Mesendoderm (in vitro differentiated cells): ENCODE measurements around the gene DDT. TPM values are rescaled to one million over a fixed set of nuclear protein-coding genes. Genes with fewer than 3 reads are reported as not detected.
"Not testable (repeated sequence)": the region's sequence is repeated elsewhere in the genome, so short reads cannot be mapped to it uniquely, and the experiment has no call there.

Source experiments
- DNase-seq: peaks from one replicate; pipeline ENCODE4 v3.0.0; 2013
- H2AK5ac ChIP-seq: 2 replicates; pipeline ENCODE4 v1.6.1; 2013; ENCODE audit warnings: low read length, inconsistent platforms
- H2BK120ac ChIP-seq: 2 replicates; pipeline ENCODE4 v1.6.1; 2013; ENCODE audit warnings: low read depth, mild to moderate bottlenecking, low read length, moderate library complexity, mixed read lengths
- H2BK15ac ChIP-seq: replicated peaks from 2 replicates; pipeline ENCODE4 v1.6.1; 2013; ENCODE audit warnings: low read depth, mild to moderate bottlenecking, moderate library complexity
- H2BK5ac ChIP-seq: 2 replicates; pipeline ENCODE4 v1.6.1; 2013; ENCODE audit warnings: low read length, inconsistent platforms
- H3K18ac ChIP-seq: 2 replicates; pipeline ENCODE4 v1.6.1; 2013; ENCODE audit warnings: mild to moderate bottlenecking, low read length, mixed read lengths
- H3K23ac ChIP-seq: one replicate; pipeline ENCODE4 v1.6.1; 2013; ENCODE audit warnings: low read length
- H3K27ac ChIP-seq: 2 replicates; pipeline ENCODE4 v1.5.1; 2013; ENCODE audit warnings: low read depth, mild to moderate bottlenecking, inconsistent platforms, low read length, moderate library complexity
- H3K27me3 ChIP-seq: 2 replicates; pipeline ENCODE4 v1.6.1; 2013; ENCODE audit warnings: low read length, control low read depth, mild to moderate bottlenecking, inconsistent platforms; ENCODE audit not compliant: insufficient read depth, poor library complexity
- H3K36me3 ChIP-seq: 2 replicates; pipeline ENCODE4 v1.6.1; 2013; ENCODE audit warnings: low read length, inconsistent platforms; ENCODE audit not compliant: control insufficient read depth, insufficient read depth
- H3K4ac ChIP-seq: one replicate; pipeline ENCODE4 v1.6.1; 2013; ENCODE audit warnings: low read depth, mild to moderate bottlenecking, low read length, moderate library complexity
- H3K4me1 ChIP-seq: 2 replicates; pipeline ENCODE4 v1.6.1; 2013; ENCODE audit warnings: low read depth, low read length, inconsistent platforms; ENCODE audit not compliant: control insufficient read depth
- H3K4me2 ChIP-seq: 2 replicates; pipeline ENCODE4 v1.6.1; 2013; ENCODE audit warnings: low read length
- H3K4me3 ChIP-seq: 2 replicates; pipeline ENCODE4 v1.5.1; 2013; ENCODE audit warnings: mild to moderate bottlenecking, low read length
- H3K56ac ChIP-seq: one replicate; pipeline ENCODE4 v1.6.1; 2013; ENCODE audit warnings: low read length
- H3K79me1 ChIP-seq: 2 replicates; pipeline ENCODE4 v1.6.1; 2013; ENCODE audit warnings: low read length, inconsistent platforms
- H3K79me2 ChIP-seq: 2 replicates; pipeline ENCODE4 v1.6.1; 2013; ENCODE audit warnings: mild to moderate bottlenecking, low read length; ENCODE audit not compliant: control insufficient read depth, insufficient read depth
- H3K9ac ChIP-seq: 2 replicates; pipeline ENCODE4 v1.6.1; 2013; ENCODE audit warnings: low read length, inconsistent platforms
- H4K5ac ChIP-seq: one replicate; pipeline ENCODE4 v1.6.1; 2013; ENCODE audit warnings: low read length
- H4K8ac ChIP-seq: one replicate; pipeline ENCODE4 v1.6.1; 2013; ENCODE audit warnings: low read depth, mild to moderate bottlenecking, control low read depth, low read length, moderate library complexity
- WGBS: extraction: QIAGEN DNeasy Blood & Tissue Kit; methylation state at CpG from one replicate; pipeline ENCODE4 v1.1.7; 2013; ENCODE audit warnings: low lambda C conversion rate, missing lambda C conversion rate; ENCODE audit not compliant: insufficient coverage; ENCODE audit errors: extremely low coverage; 5-methylcytosine and 5-hydroxymethylcytosine counted together
- polyA plus RNA-seq, 2 experiments: library from polyadenylated mRNA; stranded (reverse); fragments of 200-250 nt; gene quantifications; one replicate each; pipeline ENCODE4 v1.2.3, GENCODE V29; 2013

The DDT gene
- 330 TPM for polyA plus RNA-seq (2013, experiment 1 of 2)
- polyA plus RNA-seq (2013, experiment 2 of 2) = 318 TPM

- not testable (repeated sequence) for H3K4ac ChIP-seq, H4K5ac ChIP-seq, DNase-seq, H3K56ac ChIP-seq, H3K4me2 ChIP-seq, H3K79me2 ChIP-seq, H3K9ac ChIP-seq, H3K36me3 ChIP-seq, H3K23ac ChIP-seq, H3K18ac ChIP-seq, H2BK15ac ChIP-seq, H4K8ac ChIP-seq, H3K27me3 ChIP-seq, H3K4me3 ChIP-seq, H2BK5ac ChIP-seq, H3K4me1 ChIP-seq, H3K27ac ChIP-seq, H2BK120ac ChIP-seq, H3K79me1 ChIP-seq, H2AK5ac ChIP-seq
- WGBS = no CpG with 5 or more reads among the region's 29 CpGs
These were observed at the start of gene DDT for GRCh38 chr22:23974345-23974744. TSS of gene DDT (minus strand) at chr22:23974441. CDS start at chr22:23974414, 27 bp downstream.

- no peak overlapping the region for H3K23ac ChIP-seq
- no peak overlapping the region for H2BK5ac ChIP-seq
- no peak overlapping the region for H2AK5ac ChIP-seq
- no peaks in the 10 kb centered on the region for H3K4me1 ChIP-seq
- peaks cover 7% of the 10 kb centered on the region for H3K79me1 ChIP-seq
- H3K18ac ChIP-seq = no peak overlapping the region
- no peak overlapping the region for H3K4me2 ChIP-seq
- H3K36me3 ChIP-seq = no peaks in the 10 kb centered on the region
- H3K4ac ChIP-seq = no peak overlapping the region
- no peak for DNase-seq
- H3K9ac ChIP-seq = no peak overlapping the region
- H4K8ac ChIP-seq = no peak overlapping the region
- no peak overlapping the region for H3K4me3 ChIP-seq
- H3K27ac ChIP-seq = no peak overlapping the region
- no peak overlapping the region for H3K56ac ChIP-seq
- no peaks in the 10 kb centered on the region for H3K79me2 ChIP-seq
- no peak overlapping the region for H2BK15ac ChIP-seq
- no peak overlapping the region for H2BK120ac ChIP-seq
- H3K27me3 ChIP-seq = no peaks in the 10 kb centered on the region
- H4K5ac ChIP-seq = no peak overlapping the region
These were observed 49.1 kb upstream of the DDT start for GRCh38 chr22:24023204-24023789.

GRCh38 chr22:24021304-24021703 lies 47.1 kb upstream of the DDT start:
- Histone ChIP-seq H3K4me1 (no peaks in the 10 kb centered on the region), H4K5ac (no peak overlapping the region), H3K4me3 (no peak overlapping the region), H3K36me3 (no peaks in the 10 kb centered on the region), H3K79me1 (peaks cover 2% of the 10 kb centered on the region), H3K79me2 (peaks cover 1% of the 10 kb centered on the region), H3K23ac (no peak overlapping the region), H2BK5ac (no peak overlapping the region), H3K56ac (no peak overlapping the region), H3K4ac (no peak overlapping the region), H2AK5ac (no peak overlapping the region), H3K27ac (no peak overlapping the region), H3K18ac (no peak overlapping the region), H2BK15ac (no peak overlapping the region), H4K8ac (no peak overlapping the region), H3K9ac (no peak overlapping the region), H3K4me2 (no peak overlapping the region), H3K27me3 (no peaks in the 10 kb centered on the region), H2BK120ac (no peak overlapping the region)
- no peak for DNase-seq
- WGBS = no CpG with 5 or more reads among the region's 3 CpGs

- no peaks in the 10 kb centered on the region for H3K27me3 ChIP-seq
- H2BK120ac ChIP-seq = no peak overlapping the region
- no peak overlapping the region for H3K4ac ChIP-seq
- H3K4me3 ChIP-seq = no peak overlapping the region
- no peak overlapping the region for H3K9ac ChIP-seq
- no peak overlapping the region for H2AK5ac ChIP-seq
- no peak overlapping the region for H3K56ac ChIP-seq
- H2BK5ac ChIP-seq = no peak overlapping the region
- WGBS = no CpG with 5 or more reads among the region's 1 CpG
- no peak overlapping the region for H3K27ac ChIP-seq
- no peak overlapping the region for H2BK15ac ChIP-seq
- DNase-seq = no peak
- no peak overlapping the region for H3K4me2 ChIP-seq
- H3K4me1 ChIP-seq = peaks cover 3% of the 10 kb centered on the region
- no peak overlapping the region for H3K18ac ChIP-seq
- H3K79me1 ChIP-seq = peaks cover 7% of the 10 kb centered on the region
- H4K5ac ChIP-seq = no peak overlapping the region
- H3K23ac ChIP-seq = no peak overlapping the region
- peaks cover 15% of the 10 kb centered on the region for H3K79me2 ChIP-seq
- H4K8ac ChIP-seq = no peak overlapping the region
- no peaks in the 10 kb centered on the region for H3K36me3 ChIP-seq
These were observed 41.9 kb upstream of the DDT start for GRCh38 chr22:24016156-24016555.

DNA sequence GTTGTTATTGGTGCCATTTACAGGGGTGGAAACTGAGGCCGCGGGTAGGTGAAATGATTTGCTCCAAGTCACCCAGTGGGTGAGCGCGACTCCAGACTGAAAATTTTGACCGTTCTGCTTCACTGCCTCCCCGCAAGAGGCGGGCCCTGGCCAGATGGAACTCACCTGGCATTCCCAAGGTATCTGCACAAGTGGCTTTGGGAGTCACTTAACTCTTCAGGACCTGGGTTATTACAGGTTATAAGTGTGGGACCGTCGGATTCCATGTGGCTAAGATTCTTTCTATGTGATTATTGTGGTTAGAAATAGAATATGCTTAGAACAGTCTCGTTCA lies 37.5 kb upstream of the DDT start:
- Histone ChIP-seq H3K18ac (no peak overlapping the region), H3K79me1 (peaks cover 7% of the 10 kb centered on the region), H3K4me3 (peak overlapping the region; percentile 83), H3K27me3 (no peaks in the 10 kb centered on the region), H3K79me2 (peaks cover 13% of the 10 kb centered on the region), H2BK5ac (no peak overlapping the region), H3K23ac (no peak overlapping the region), H3K56ac (peak overlapping the region; percentile 88), H3K4me1 (peaks cover 3% of the 10 kb centered on the region), H2BK120ac (no peak overlapping the region), H2BK15ac (no peak overlapping the region), H4K8ac (no peak overlapping the region), H3K4ac (no peak overlapping the region), H2AK5ac (no peak overlapping the region), H3K9ac (peak overlapping the region; percentile 83), H3K4me2 (peak overlapping the region; percentile 51), H3K36me3 (no peaks in the 10 kb centered on the region), H4K5ac (no peak overlapping the region), H3K27ac (no peak overlapping the region)
- WGBS = no CpG with 5 or more reads among the region's 10 CpGs
- peak; percentile 40 for DNase-seq

GRCh38 chr22:24010018-24010391 lies 35.8 kb upstream of the DDT start:
- WGBS = no CpG with 5 or more reads among the region's 2 CpGs
- Histone ChIP-seq H3K4me2 (no peak overlapping the region), H3K23ac (no peak overlapping the region), H3K4ac (no peak overlapping the region), H4K5ac (no peak overlapping the region), H3K9ac (no peak overlapping the region), H3K56ac (no peak overlapping the region), H3K27me3 (no peaks in the 10 kb centered on the region), H2BK15ac (no peak overlapping the region), H3K18ac (no peak overlapping the region), H4K8ac (no peak overlapping the region), H2BK120ac (no peak overlapping the region), H3K36me3 (no peaks in the 10 kb centered on the region), H3K79me2 (peaks cover 13% of the 10 kb centered on the region), H2BK5ac (no peak overlapping the region), H3K27ac (no peak overlapping the region), H3K4me3 (no peak overlapping the region), H3K79me1 (peaks cover 7% of the 10 kb centered on the region), H2AK5ac (no peak overlapping the region), H3K4me1 (peaks cover 3% of the 10 kb centered on the region)
- no peak for DNase-seq
